Stimulated activated CD8-positive, alpha-beta memory T cell treated with anti-CD3 and anti-CD28 coated beads, Interleukin-7, amount 100 ng/mL, for 24 hours (primary cell): ENCODE data around the gene EVI2A.
"Not testable (repeated sequence)": the region's sequence is repeated elsewhere in the genome, so short reads cannot be mapped to it uniquely, and the experiment has no call there.

ENCODE experiments used
- DNase-seq: peaks from one replicate; pipeline ENCODE4 v3.0.0-alpha.2; 2020; ENCODE audit warnings: low read depth

Gene EVI2A

DNA sequence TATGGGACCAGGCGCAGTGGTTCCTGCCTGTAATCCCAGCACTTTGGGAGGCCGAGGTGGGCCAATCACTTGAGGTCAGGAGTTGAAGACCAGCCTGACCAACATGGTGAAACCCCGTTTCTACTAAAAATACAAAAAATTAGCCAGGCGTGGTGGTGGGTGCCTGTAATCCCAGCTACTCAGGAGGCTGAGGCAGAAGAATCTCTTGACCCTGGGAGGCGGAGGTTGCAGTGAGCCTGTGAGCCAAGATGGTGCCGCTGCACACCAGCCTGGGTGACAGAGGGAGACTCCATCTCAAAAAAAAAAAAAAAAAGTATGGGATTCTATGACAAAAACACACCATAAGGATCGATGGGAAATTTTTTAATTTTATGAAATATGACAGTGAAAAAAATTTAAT is 9.2 kb downstream of the EVI2A start:
- not testable (repeated sequence) for DNase-seq

- DNase-seq, result no peak
These were observed 9.9 kb downstream of the EVI2A start for GRCh38 chr17:31311526-31311925.

DNA sequence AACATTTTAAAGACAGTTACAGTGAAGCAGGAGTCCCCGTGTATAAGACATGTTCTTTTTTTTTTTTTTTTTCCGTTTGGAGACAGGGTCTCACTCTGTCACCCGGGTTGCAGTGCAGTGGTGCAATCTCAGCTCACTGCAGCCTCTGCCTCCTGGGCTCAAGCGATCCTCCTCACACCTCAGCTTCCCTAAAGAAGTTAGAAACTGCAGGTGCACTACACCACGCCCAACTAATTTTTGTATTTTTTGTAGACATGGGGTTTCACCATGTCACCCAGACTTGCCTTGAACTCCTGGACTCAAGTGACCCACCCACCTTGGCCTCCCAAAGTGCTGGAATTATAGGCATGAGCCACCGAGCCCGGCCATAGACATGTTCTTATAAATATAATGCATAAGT is 10.5 kb downstream of the EVI2A start:
- no peak for DNase-seq

DNA sequence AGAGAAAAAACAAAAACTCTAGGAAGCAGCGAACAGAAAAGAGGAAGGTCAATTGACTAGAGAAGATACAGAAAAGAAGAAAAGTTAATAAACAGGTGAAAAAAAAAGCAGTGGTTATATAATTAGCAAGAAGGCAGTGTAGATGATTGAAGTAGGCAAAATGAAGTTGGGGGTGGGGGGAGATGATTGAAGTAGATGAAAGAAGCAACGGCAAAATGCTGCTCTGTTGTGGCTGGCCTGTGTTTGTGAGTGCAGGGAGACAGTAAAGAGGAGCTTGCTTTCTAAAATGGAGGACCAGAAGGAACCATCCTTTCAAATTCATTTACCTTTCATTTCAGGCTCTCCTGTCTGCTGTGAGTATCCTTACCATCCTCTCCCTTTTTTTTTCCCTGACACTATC is 11.2 kb downstream of the EVI2A start:
- DNase-seq, result no peak

- DNase-seq, result no peak
These were observed 11.9 kb downstream of the EVI2A start for GRCh38 chr17:31309556-31309955.

DNA sequence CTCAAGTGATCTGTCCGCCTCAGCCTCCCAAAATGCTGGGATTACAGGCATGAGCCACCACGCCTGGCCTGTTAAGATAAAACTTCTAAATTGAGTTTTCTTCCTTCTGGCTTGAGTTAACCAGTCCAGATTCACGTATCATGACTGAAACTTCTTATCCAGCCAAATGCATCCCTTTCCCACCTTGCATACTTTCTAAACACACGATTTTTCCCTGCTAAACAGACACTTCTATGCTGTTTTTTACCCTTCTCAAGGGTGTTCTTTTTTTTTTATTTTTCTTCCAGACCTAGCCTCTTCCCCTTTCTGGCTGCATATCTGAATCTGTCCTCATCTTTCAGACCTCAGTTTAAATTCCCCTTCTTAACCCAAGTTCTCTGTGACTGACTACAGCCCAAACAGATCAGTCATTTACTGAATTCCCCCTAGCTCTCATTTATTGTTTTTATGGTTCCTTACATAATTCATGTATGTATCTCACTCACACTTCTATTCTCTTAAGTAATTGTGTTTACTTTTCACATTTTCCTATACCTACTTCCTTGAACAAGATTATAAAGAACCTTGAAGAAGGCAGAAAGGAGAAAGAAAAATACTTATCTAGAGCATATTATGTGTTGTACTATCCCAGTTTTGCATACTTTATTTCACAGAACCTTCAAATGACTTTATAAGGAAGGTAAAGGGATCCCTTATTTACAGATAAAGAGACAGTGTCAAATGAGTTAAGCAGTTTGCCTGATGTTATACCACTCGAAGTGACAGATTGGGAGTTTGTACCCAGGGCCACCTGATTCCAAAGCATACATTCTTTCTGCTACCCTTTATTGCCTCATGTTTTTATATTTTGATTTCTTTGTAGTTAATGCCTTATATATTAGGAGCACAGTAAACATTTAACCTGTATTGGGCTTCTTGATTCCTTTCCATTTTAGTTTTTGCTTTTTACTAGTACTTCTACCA is 12.8 kb downstream of the EVI2A start:
- DNase-seq, result no peak

DNA sequence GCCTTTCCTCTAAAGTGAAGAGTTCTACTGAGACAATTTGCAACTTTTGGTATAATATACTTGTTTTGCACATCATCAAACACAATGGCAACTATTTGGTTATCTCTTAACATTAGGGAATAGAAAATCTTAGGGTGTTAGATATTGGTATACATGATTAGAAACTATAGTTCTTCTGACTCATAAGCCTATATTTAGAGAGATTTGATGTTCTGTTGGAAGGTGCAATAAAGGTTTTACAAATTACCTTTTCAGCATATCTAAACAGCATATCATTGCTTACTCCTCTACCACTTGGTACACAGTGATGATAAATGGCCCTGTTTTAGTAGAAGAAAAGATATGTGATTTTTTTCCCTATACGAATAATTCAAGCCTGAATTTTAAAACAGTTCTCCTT is 13.8 kb downstream of the EVI2A start:
- DNase-seq, result no peak

DNA sequence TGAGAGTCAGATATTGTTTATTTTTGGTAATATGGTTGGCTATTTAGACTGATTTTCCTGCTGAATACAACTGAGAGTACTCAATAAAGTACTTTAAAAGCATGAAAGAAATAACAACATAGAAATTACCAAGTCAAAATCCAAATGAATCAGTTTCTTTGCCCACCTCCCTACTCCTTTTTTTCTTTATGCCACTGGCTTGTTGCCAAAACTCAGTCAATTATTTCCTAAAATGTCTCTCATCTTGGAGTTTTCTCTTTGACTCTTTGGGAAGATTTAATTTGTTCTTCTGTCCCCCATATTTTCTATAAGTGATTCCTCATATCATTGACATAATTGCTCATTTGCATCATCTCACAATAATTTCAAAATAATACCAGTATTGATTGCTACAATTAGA is 21.8 kb downstream of the EVI2A start:
- DNase-seq, result no peak

DNA sequence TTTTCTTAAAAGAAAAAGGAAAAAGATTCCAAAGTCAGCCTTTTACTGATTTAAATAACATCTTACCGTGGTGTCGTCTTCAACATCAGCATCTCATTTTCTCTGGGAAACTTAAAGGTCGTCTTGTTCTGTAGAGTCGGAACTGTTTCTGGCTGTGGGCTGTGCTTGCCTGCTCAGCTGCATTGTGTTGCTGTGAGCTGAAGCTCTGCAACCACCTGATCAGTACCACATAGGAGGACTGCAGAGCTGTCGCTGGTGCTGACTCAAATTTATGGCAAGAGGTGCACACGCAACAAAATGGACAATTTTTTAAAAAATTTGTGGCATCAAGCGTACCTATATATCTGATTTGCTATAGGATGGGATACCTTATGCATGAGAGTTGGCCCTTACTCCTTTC is 24.3 kb downstream of the EVI2A start, which contains the start of gene OMG:
Gene OMG, minus strand, starts transcription at position 150 of the 400 bp plus-strand sequence. CDS start 908 bp downstream, outside the sequence.
- no peak for DNase-seq

DNA sequence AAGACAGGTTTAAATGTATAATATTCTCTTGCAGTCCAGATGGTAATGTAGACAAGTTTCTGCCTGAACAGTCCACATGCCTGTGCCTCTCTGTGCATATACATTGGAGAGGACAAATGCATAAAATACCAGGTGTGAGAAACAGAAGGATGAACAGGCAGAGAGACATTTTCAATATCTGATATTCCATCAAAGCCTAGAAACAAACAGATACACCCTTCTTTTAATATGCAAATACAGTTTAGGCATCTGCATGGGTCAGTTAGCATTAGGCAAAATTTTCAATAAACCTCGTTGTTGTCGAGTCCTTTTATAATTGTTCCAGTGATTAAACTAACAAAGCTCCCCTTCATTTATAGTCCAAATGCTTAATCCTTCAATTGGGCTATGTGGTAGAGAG is 25.3 kb downstream of the EVI2A start:
- DNase-seq, result no peak

DNA sequence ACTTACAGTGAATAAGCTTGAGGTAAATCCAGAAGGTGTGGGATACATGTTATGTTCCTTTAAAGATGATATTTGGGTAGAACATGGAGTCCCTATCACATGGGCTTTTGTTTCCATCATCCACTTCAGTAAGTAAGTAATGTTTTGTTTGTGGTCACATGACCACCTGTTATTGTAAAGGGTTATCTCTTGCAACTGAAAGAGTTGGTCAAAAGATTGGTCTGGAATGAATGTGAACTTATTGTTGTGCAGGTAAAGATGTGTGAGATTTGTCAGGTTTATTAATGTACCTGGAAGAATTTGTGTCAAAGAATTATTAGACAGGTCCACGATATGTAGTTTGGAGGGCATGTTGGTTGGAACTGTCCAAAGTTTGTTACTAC is 25.9 kb downstream of the EVI2A start:
- DNase-seq, result no peak

- no peak for DNase-seq
These were observed 26.5 kb downstream of the EVI2A start for GRCh38 chr17:31294820-31295488.

DNA sequence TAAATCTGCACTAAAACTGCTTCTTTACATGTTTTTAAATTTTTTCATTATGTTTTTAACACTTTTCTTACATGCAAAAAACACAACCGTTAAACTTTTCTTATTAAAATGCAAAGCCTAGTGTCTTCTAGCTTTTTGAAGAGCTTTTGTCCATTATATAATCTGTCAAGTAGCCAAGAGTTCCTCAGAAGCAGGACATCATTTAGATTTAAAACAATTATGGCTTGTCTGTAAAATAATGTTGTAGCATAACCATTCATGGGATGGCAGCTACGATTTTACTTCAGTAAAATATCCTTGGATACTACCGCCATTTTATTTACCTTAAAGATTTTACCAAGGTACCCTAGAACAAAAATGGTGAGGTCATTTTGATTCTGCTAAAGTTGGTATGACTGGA is 27.2 kb downstream of the EVI2A start:
- no peak for DNase-seq

- no peak for DNase-seq
These were observed 27.8 kb downstream of the EVI2A start for GRCh38 chr17:31293581-31293980.

DNA sequence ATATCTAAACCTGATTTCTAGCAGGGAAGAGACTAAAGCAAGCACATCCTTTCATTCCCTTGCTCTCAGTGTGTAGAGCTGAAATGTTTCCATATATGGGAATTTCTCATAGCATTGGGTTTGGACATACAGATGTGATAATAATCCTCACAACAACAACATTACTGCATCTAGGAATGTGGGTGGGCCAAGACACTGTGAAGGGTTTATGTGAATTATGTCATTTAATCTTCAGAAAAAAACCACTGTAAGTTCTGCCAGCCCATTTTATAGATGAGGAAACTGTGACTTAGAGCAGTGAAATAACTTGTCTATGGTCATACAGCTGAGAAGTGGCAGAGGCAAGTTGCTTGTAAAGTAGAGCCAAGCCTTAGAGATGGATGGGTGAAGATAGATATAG is 29.6 kb downstream of the EVI2A start:
- no peak for DNase-seq

DNA sequence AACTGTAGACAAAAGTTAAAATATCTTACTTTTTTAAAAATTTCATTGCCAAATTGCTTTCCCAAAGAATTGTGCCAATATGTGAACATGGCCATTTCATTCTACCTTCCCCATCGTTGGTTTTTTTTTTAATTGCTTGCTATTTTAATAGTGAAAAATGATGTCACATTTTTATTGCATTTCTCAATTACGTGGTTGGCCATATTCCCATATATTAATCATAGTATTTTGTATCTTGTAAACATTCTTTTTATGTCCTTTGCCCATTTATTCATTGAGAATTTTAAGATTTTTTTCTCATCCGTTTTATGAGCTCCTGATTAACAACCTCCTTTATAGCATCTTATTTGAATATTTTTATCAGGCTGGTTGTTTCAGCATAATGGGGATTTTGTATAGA is 31.6 kb downstream of the EVI2A start:
- no peak for DNase-seq

DNA sequence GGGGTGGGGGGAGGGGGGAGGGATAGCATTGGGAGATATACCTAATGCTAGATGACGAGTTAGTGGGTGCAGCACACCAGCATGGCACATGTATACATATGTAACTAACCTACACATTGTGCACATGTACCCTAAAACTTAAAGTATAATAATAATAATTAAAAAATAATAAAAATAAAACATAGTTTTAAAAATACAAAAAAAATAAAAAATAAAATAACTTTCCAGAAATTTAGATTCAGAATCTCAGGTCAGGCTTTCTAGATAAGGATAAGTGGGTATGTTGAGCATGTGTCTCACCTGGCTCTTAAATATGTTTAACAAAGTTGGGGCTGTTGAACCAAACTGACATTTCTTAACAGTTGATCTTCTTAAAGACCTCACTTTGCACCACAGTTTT is 33.5 kb downstream of the EVI2A start:
- not testable (repeated sequence) for DNase-seq

DNA sequence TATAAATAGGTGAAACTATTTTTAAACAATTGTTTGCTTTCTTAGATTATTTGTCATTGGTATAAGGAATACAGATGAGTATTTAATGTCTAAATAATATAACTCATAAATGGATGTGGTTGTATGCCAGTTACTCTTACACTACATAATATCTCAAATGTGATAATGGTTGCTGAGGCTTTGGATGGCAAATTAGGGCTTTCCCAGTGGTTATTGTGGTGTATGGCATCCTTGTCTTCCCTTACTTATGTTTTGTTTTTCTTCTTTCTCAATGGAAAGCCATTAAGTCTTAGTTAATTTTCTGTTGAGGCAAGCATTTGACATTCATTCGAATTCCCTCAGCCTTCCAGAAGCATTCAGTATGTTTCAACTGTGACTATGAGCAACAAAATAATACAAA is 34.8 kb downstream of the EVI2A start:
- DNase-seq, result no peak

- DNase-seq, result no peak
These were observed 37.6 kb downstream of the EVI2A start for GRCh38 chr17:31283841-31284240.

- no peak for DNase-seq
These were observed 40.4 kb downstream of the EVI2A start for GRCh38 chr17:31281061-31281460.

- DNase-seq, result no peak
These were observed 42.0 kb downstream of the EVI2A start for GRCh38 chr17:31279401-31279800.

DNA sequence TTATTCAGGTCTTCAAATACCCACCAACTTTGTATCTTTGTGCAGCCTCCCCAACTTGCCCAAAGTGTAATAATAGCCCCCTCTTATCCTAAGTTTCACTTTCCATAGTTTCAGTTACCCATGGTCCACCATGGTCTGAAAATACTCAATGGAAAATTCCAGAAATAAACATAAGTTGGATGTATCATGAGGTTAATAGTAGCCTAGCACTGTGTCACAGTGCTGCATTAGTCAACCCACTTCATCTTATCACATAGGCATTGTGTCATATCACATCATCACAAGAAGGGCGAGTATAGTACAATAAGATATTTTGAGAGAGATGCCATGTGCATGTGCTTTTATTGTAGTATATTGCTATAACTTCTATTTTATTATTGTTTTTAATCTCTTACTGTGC is 46.3 kb downstream of the EVI2A start:
- DNase-seq, result no peak

DNA sequence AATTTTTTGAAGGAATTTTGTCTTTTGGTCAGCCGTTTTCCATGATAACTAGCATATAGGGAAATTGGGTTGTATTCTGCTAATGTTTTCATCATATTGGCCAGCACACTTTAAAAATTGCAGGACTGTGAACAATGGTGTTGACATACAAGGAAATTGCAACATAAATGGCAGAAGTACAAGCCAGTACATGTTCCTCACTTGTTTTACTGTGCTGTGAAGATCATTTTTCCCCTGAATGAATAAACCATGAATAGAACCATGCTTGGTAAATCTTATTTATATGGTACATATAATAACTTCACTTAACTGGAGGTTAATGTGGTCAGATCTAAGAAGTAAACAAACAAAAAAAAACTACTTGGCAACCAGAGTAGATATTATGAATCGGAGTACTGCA is 47.2 kb downstream of the EVI2A start:
- DNase-seq, result no peak
